ENCODE results near the gene HECW1.

The HECW1 gene

DNA sequence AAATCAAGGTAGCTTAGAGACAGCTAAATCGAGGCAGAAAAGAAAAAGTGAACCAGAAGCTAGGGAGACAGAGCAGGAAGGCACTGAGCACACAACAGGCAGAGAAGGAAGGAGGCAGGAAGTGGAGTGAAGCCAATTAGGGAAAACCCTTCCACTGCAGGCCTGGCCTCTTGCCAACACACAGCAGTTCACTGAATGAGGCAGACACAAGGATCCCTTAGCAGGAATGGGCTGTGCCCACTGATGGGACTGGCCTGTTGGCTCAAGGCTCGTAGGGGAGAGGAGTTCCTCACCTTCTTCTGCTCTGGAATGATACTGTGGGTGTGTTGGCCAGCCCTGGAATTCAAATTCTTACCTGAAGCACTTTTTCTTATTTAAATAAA is 250.2 kb downstream of the HECW1 start:
- ChIA-PET POLR2A (no interaction called here), CTCF (interaction anchor here (0.9 kb wide), 1 partner anchor 101 kb away, joined by 3 read pairs; no protein-coding TSS in a partner anchor)
- Histone ChIP-seq H3K4me1 (ENCODE audit: control insufficient read depth, insufficient read depth, low read length) (peaks cover 8% of the 10 kb centered on the region), H3K9me3 (ENCODE audit: control insufficient read depth, insufficient read depth, low read depth, low read length) (no peaks in the 10 kb centered on the region), H3K36me3 (ENCODE audit: control insufficient read depth in 2 of 2, insufficient read depth in 1 of 2, low read length in 2 of 2) (no peaks in the 10 kb centered on the region), H3K4me3 (ENCODE audit: low read depth, low read length) (no peak overlapping the region), H3K27ac (ENCODE audit: extremely low read depth, low read depth, low read length) (0 out of 2 replicates have a peak overlapping the region, but pooled peaks have one; percentile 18)
- TF ChIP-seq ZNF785 (tag by site-specific recombination; IDR thresholded peaks at IDR 0.05) (no peak), ZNF514 (tag by site-specific recombination; IDR thresholded peaks at IDR 0.05) (no peak), ZNF302 (tag by site-specific recombination; IDR thresholded peaks at IDR 0.05; ENCODE audit: low read depth) (peak; percentile 17; the same call in 1 of the 2 replicates), ZNF660 (tag by site-specific recombination; IDR thresholded peaks at IDR 0.05) (peak; percentile 89), ZBTB48 (tag by site-specific recombination; IDR thresholded peaks at IDR 0.05) (peak; percentile 90), ZIC2 (tag by site-specific recombination; IDR thresholded peaks at IDR 0.05) (peak; percentile 35; the same call in 1 of the 2 replicates), PRDM1 (tag by site-specific recombination; IDR thresholded peaks at IDR 0.05) (peak; percentile 30; the same call in 1 of the 2 replicates), ZBTB17 (tag by site-specific recombination; IDR thresholded peaks at IDR 0.05) (peak; percentile 41; the same call in 1 of the 2 replicates), ZNF624 (tag by site-specific recombination; IDR thresholded peaks at IDR 0.05) (0 out of 2 replicates have a peak, but pooled peaks have one; percentile 52), ZNF112 (tag by site-specific recombination; IDR thresholded peaks at IDR 0.05) (peak; percentile 69)
- TF ChIP-seq, protein P1, sequence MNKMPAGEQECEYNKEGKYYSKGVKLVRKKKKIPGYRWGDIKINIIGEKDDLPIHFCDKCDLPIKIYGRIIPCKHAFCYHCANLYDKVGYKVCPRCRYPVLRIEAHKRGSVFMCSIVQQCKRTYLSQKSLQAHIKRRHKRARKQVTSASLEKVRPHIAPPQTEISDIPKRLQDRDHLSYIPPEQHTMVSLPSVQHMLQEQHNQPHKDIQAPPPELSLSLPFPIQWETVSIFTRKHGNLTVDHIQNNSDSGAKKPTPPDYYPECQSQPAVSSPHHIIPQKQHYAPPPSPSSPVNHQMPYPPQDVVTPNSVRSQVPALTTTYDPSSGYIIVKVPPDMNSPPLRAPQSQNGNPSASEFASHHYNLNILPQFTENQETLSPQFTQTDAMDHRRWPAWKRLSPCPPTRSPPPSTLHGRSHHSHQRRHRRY (tag by site-specific recombination; IDR thresholded peaks at IDR 0.05), result no peak
- TF ChIP-seq, protein P2, sequence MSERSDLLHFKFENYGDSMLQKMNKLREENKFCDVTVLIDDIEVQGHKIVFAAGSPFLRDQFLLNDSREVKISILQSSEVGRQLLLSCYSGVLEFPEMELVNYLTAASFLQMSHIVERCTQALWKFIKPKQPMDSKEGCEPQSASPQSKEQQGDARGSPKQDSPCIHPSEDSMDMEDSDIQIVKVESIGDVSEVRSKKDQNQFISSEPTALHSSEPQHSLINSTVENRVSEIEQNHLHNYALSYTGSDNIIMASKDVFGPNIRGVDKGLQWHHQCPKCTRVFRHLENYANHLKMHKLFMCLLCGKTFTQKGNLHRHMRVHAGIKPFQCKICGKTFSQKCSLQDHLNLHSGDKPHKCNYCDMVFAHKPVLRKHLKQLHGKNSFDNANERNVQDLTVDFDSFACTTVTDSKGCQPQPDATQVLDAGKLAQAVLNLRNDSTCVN (tag by site-specific recombination; optimal IDR thresholded peaks at IDR 0.05), result peak; percentile 8
- TF ChIP-seq, protein P3, sequence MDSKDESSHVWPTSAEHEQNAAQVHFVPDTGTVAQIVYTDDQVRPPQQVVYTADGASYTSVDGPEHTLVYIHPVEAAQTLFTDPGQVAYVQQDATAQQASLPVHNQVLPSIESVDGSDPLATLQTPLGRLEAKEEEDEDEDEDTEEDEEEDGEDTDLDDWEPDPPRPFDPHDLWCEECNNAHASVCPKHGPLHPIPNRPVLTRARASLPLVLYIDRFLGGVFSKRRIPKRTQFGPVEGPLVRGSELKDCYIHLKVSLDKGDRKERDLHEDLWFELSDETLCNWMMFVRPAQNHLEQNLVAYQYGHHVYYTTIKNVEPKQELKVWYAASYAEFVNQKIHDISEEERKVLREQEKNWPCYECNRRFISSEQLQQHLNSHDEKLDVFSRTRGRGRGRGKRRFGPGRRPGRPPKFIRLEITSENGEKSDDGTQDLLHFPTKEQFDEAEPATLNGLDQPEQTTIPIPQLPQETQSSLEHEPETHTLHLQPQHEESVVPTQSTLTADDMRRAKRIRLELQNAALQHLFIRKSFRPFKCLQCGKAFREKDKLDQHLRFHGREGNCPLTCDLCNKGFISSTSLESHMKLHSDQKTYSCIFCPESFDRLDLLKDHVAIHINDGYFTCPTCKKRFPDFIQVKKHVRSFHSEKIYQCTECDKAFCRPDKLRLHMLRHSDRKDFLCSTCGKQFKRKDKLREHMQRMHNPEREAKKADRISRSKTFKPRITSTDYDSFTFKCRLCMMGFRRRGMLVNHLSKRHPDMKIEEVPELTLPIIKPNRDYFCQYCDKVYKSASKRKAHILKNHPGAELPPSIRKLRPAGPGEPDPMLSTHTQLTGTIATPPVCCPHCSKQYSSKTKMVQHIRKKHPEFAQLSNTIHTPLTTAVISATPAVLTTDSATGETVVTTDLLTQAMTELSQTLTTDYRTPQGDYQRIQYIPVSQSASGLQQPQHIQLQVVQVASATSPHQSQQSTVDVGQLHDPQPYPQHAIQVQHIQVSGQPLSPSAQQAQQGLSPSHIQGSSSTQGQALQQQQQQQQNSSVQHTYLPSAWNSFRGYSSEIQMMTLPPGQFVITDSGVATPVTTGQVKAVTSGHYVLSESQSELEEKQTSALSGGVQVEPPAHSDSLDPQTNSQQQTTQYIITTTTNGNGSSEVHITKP (tag by site-specific recombination; IDR thresholded peaks at IDR 0.05), result peak; percentile 86
- TF ChIP-seq, protein P4, sequence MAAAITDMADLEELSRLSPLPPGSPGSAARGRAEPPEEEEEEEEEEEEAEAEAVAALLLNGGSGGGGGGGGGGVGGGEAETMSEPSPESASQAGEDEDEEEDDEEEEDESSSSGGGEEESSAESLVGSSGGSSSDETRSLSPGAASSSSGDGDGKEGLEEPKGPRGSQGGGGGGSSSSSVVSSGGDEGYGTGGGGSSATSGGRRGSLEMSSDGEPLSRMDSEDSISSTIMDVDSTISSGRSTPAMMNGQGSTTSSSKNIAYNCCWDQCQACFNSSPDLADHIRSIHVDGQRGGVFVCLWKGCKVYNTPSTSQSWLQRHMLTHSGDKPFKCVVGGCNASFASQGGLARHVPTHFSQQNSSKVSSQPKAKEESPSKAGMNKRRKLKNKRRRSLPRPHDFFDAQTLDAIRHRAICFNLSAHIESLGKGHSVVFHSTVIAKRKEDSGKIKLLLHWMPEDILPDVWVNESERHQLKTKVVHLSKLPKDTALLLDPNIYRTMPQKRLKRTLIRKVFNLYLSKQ (tag by site-specific recombination; IDR thresholded peaks at IDR 0.05; ENCODE audit: borderline replicate concordance), result no peak

DNA sequence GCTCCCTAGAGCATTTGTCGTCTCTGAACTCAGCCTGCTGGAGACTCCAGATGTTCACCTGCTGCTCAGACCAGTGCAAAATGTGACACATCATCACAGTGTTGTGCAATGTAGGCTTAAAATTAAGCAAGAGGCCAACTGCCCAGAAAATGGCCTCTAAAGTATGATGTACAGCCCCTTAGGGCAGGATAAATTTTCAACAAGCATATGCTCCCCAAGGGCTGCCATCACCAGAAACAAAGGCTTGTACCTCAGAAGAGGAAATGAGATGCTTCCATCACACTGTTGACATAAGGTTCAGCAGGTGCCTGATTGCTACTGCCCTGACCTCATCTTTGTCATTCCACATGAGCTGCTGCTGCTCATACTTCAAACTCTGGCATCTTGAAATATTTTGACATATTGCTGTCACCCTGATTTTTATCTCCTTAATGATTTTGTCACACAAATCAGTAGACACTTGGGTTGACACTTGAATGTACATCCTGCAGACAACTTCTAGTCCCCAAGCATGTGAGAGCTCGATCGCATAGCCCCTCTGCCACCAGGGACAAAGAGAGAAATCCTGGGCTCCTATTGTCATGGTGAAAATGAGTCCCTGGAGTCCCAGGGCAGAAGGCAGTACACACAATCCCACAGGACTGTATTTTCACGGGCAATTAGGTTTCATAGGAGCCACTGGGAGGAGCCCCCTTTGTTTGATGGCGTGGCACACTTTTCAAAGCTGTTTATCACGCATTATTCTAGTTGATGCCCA is 250.8 kb downstream of the HECW1 start:
- Histone ChIP-seq H3K9me3 (ENCODE audit: control insufficient read depth, insufficient read depth, low read depth, low read length) (no peaks in the 10 kb centered on the region), H3K36me3 (ENCODE audit: control insufficient read depth in 2 of 2, insufficient read depth in 1 of 2, low read length in 2 of 2) (no peaks in the 10 kb centered on the region), H3K4me1 (ENCODE audit: control insufficient read depth, insufficient read depth, low read length) (peaks cover 8% of the 10 kb centered on the region), H3K4me3 (ENCODE audit: low read depth, low read length) (no peak overlapping the region), H3K27ac (ENCODE audit: extremely low read depth, low read depth, low read length) (0 out of 2 replicates have a peak overlapping the region, but pooled peaks have one; percentile 18)
- ChIA-PET CTCF (interaction anchor here (0.6 to 0.9 kb wide), 3 partner anchors 101 to 1423 kb away, joined by 3 read pairs; no protein-coding TSS in a partner anchor), POLR2A (no interaction called here)
- no peak for TF ChIP-seq ZNF433 (tag by site-specific recombination; IDR thresholded peaks at IDR 0.05; ENCODE audit: low read depth)
- TF ChIP-seq ZSCAN16 (tag by site-specific recombination; IDR thresholded peaks at IDR 0.05), result no peak
- TF ChIP-seq, protein P5, sequence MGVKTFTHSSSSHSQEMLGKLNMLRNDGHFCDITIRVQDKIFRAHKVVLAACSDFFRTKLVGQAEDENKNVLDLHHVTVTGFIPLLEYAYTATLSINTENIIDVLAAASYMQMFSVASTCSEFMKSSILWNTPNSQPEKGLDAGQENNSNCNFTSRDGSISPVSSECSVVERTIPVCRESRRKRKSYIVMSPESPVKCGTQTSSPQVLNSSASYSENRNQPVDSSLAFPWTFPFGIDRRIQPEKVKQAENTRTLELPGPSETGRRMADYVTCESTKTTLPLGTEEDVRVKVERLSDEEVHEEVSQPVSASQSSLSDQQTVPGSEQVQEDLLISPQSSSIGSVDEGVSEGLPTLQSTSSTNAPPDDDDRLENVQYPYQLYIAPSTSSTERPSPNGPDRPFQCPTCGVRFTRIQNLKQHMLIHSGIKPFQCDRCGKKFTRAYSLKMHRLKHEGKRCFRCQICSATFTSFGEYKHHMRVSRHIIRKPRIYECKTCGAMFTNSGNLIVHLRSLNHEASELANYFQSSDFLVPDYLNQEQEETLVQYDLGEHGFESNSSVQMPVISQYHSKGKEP (tag by site-specific recombination; IDR thresholded peaks at IDR 0.05), result no peak
- TF ChIP-seq, protein P6, sequence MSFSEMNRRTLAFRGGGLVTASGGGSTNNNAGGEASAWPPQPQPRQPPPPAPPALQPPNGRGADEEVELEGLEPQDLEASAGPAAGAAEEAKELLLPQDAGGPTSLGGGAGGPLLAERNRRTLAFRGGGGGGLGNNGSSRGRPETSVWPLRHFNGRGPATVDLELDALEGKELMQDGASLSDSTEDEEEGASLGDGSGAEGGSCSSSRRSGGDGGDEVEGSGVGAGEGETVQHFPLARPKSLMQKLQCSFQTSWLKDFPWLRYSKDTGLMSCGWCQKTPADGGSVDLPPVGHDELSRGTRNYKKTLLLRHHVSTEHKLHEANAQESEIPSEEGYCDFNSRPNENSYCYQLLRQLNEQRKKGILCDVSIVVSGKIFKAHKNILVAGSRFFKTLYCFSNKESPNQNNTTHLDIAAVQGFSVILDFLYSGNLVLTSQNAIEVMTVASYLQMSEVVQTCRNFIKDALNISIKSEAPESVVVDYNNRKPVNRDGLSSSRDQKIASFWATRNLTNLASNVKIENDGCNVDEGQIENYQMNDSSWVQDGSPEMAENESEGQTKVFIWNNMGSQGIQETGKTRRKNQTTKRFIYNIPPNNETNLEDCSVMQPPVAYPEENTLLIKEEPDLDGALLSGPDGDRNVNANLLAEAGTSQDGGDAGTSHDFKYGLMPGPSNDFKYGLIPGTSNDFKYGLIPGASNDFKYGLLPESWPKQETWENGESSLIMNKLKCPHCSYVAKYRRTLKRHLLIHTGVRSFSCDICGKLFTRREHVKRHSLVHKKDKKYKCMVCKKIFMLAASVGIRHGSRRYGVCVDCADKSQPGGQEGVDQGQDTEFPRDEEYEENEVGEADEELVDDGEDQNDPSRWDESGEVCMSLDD (tag by site-specific recombination; IDR thresholded peaks at IDR 0.05), result no peak
- TF ChIP-seq ZNF155 (tag by site-specific recombination; IDR thresholded peaks at IDR 0.05), result no peak
- TF ChIP-seq ZBTB20 (tag by site-specific recombination; IDR thresholded peaks at IDR 0.05), result no peak
- no peak for TF ChIP-seq ZNF23 (tag by site-specific recombination; IDR thresholded peaks at IDR 0.05; ENCODE audit: borderline replicate concordance)
- TF ChIP-seq ZNF366 (tag by site-specific recombination; conservative IDR thresholded peaks at IDR 0.05), result peak; percentile 80
